A172 (cell line): ENCODE measurements around the gene NADK2. TPM values are rescaled to one million over a fixed set of nuclear protein-coding genes. Genes with fewer than 3 reads are reported as not detected.

Experiments used
- DNase-seq: peaks from one replicate; pipeline ENCODE4 v3.0.0-alpha.2; 2015; ENCODE audit warnings: low spot score
- total RNA-seq: library from RNA; depleted of rRNA; stranded (reverse); fragments of >200 nt; shearing (Covaris generic); gene quantifications from 2 replicates; pipeline ENCODE4 v1.2.3, GENCODE V29; 2014

Gene NADK2
- total RNA-seq, 1 experiment from 2014 or later, result 42.4 TPM

GRCh38 chr5:36246036-36246800 lies 4.5 kb upstream of the NADK2 start:
- no peak for DNase-seq

GRCh38 chr5:36244076-36244475 lies 2.4 kb upstream of the NADK2 start:
- no peak for DNase-seq

- DNase-seq, result no peak
These were observed 1.9 kb upstream of the NADK2 start for GRCh38 chr5:36243653-36244052.

GRCh38 chr5:36242534-36243485 lies 1.1 kb upstream of the NADK2 start:
- DNase-seq, result peak; percentile 6

GRCh38 chr5:36240779-36241630 lies 720 bp downstream of the NADK2 start:
- DNase-seq, result peak; percentile 55

- DNase-seq, result no peak
These were observed 2.1 kb downstream of the NADK2 start for GRCh38 chr5:36239370-36240293.

GRCh38 chr5:36238502-36239295 lies 3.0 kb downstream of the NADK2 start:
- DNase-seq, result no peak

GRCh38 chr5:36237751-36238150 lies 4.0 kb downstream of the NADK2 start:
- no peak for DNase-seq

GRCh38 chr5:36236801-36237200 lies 4.9 kb downstream of the NADK2 start:
- no peak for DNase-seq

GRCh38 chr5:36232533-36232932 lies 9.2 kb downstream of the NADK2 start:
- no peak for DNase-seq

- no peak for DNase-seq
These were observed 11.5 kb downstream of the NADK2 start for GRCh38 chr5:36230151-36230790.

- no peak for DNase-seq
These were observed 13.2 kb downstream of the NADK2 start for GRCh38 chr5:36228505-36228904.

GRCh38 chr5:36227046-36227445 lies 14.7 kb downstream of the NADK2 start:
- no peak for DNase-seq

- no peak for DNase-seq
These were observed 19.1 kb downstream of the NADK2 start for GRCh38 chr5:36222620-36223019.

GRCh38 chr5:36217988-36218387 lies 23.7 kb downstream of the NADK2 start:
- no peak for DNase-seq

GRCh38 chr5:36217567-36217966 lies 24.2 kb downstream of the NADK2 start:
- DNase-seq, result no peak

- DNase-seq, result no peak
These were observed 25.8 kb downstream of the NADK2 start for GRCh38 chr5:36215910-36216309.

- DNase-seq, result no peak
These were observed 27.3 kb downstream of the NADK2 start for GRCh38 chr5:36214436-36214835.

- DNase-seq, result no peak
These were observed 32.1 kb downstream of the NADK2 start for GRCh38 chr5:36209664-36210063.
